GM18520 (cell line): ENCODE results near the gene SYNGR1.

Source experiments
- ATAC-seq: cut with Tn5 transposase; IDR thresholded peaks from one replicate; pipeline ENCODE4 v1.9.1; 2021; ENCODE audit not compliant: unreplicated experiment

The SYNGR1 gene

DNA sequence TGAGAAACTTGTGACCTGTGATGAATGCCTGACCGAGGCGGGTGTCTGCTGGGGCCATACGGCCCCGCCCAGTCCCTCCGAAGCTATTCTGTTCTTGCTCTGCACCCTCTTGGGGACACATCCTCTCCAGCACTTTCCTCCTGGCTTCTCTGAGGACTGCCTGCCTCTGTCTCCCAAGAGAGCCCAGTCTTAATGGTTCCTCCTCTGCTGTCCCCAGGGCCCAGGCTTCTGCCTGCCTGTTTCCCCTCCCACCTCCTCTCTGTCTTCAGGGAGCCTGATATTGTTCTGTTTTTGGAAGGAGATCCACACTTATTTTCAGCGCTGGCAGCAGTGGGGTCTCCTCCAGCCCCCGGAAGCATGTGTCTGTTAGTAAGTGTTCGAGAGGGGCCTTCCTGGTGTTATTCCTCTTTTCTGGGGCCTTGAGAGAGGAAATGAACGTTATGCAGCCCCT lies 18.7 kb downstream of the SYNGR1 start:
- ATAC-seq = no peak

DNA sequence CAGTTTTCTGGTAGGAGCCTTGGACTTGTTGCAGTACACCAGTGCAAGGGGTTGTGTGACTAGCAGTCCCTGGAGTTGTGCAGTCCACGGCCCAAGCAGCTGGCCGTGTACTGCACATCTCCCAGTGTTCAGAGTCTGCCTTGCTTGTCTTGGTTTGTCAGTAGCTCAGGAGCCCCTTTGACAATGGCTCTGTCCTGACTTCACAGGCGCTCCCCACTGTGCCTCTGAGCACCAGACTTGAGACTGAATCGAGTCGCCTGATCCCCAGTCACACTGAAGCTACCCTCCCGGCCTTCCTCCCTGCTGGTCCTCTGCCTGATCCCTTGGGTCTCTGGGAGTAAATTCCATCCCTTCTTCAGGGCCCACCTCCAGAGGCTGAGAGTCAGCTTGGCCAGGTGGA lies 19.4 kb downstream of the SYNGR1 start:
- no peak for ATAC-seq

DNA sequence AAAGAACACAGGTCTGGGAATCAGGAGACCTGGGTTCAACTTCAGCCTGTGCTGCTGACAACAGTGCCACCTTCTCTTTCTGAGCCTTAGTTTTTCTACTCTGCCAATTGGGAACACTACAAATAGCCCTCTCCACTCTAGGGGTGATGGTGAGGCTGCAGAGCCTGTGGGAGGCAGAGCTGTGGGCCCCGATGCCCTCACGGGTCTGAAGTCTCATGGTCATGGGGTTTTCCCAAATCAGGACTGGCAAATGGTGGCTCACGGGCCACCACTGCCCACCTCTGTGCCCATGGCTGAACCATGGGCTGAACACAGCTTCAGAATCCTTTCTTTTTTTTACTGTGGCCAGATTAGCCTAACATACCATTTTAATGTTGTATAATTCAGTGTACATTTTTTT lies 19.8 kb downstream of the SYNGR1 start:
- no peak for ATAC-seq

DNA sequence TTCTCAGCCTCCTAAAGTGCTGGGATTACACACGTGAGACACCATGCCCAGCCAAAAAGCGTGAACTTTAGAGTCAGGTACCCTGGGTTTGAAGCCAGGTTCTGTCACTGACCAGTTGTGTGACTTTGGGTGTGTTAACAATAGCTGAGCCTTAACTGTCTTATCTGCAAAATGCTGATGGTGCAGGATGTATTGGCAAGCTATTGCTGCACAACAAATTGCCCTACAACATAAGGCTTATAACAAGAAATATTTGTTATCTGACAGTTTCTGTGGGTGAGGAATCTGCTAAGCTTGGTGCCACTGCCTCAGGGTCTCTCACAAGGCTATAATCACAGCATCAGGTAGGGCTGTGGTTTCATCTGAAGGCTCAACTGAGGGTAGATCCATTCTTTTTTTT lies 21.9 kb downstream of the SYNGR1 start:
- ATAC-seq = no peak

DNA sequence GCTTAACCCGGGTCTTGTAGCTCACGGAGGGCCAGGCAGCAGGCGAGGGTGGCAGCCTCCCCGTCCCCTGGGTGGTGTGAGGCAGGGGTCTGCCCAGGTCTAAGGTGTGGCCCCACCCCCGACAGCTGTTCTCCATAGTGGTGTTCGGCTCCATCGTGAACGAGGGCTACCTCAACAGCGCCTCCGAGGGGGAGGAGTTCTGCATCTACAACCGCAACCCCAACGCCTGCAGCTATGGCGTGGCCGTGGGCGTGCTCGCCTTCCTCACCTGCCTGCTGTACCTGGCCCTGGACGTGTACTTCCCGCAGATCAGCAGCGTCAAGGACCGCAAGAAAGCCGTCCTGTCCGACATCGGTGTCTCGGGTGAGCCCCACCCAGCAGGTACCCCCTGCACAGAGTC lies 24.4 kb downstream of the SYNGR1 start:
- no peak for ATAC-seq

DNA sequence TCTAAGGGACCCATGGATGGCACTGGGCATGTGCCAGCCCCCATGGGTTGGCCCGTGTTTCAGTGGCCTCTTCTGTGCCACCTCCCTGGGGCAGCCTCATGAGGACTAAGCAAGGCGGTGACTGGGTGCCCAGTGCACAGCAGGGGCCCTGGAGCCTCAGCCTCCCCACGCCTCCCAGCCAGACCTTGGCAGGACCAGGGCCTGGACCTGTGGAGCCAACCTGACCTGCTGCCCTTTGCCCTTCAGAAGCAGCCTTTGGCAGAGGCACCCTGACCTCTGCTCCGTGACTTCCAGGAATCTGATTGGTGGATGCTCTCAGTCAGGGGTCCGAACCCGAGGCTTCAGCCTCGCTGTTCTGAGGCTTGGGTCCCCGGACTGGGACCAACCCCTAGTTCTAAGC lies 25.0 kb downstream of the SYNGR1 start:
- no peak for ATAC-seq

DNA sequence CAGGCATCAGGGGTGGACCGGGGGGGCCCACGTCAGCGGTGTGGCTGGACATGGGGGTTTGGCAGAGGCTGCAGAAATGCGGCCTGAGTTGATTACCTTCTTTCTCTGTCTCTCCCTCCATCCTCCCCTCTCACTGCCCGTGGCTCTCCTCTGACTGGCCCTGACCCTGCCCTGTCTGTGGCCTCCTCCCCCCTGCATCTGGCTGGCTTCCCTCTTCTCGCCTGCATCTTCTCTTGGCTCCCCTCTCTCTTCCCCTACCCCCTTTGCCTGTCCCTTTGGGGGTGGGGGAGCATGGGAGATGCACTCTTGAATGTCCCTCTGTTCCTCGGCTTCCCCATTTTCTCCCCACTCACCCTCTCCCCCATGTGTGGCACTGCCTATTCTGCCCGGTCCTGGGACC lies 25.9 kb downstream of the SYNGR1 start:
- no peak for ATAC-seq

DNA sequence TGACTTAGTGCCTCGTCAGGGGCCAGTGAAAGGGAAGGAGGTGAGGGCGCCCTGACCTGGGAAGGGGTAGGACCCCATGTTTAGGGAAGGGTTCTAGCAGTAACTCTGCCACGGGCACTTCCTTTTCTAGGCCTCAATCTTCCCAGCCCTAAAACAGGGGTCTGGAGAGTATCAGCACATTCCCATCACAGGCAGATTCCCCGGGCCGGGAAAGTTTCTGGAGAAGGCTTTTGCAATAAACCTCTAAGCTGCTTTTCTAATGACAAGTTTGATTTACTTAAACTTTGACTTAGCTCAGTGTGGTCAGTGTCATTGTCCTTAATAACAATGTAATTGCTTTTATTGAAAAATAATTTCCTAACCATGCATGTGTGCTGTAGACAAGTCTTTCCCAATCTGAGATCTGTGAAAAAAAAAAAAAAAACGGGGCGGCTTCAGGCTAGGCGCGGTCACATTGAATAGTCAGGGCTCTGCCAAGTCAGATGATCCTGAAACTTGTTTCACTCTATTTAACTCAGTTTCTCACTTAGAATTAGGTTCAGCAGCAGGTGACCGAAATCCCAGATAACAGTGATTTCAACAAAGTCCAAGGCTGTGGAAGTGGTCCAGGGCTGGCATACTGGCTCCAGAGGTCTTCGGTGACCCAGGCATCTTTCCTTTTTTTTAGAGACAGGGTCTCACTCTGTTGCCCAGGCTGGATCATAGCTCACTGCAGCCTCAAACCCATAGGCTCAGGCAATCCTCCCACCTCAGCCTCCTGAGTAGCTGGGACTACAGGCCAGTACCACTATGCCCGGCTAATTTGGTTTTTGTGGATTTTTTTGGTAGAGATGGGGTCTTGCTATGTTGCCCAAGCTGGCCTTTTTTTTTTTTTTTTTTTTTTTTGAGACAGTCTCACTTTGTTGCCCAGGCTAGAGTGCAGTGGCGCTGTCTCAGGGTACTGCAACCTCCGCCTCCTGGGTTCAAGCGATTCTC lies 30.3 kb downstream of the SYNGR1 start:
- ATAC-seq = no peak

DNA sequence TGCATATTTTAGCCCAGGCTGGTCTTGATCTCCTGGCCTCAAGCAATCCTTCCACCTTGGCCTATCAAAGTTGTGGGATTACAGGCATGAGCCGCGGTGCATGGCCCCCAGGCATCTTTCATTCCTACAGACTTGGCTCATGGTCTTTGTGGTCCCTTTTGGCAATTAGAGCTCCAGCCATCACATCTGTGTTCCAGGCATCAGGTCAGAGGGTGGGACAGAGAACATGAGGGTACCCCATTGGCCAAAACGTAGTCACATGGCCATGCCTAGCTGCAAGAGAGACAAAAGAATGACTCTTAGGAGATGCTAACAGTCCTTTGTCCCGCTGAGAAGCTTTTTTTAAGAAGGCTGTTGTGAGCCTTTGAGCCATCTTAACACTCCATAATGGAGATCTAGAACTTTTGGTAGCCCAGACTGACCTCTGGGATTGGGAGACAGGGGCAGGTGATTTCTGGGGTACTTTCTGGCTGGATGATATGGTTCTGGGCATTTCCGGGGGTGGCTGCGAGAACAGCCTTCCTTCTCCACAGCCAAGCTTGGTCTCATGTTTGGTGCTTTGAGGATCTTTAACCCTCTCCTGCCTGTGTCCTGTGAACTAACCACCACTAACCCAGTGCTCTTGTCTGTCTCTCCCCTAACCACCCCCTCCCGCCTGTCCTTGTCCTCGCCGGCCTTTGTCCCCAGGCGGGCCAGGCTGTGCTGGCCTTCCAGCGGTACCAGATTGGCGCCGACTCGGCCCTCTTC lies 31.4 kb downstream of the SYNGR1 start:
- no peak for ATAC-seq

DNA sequence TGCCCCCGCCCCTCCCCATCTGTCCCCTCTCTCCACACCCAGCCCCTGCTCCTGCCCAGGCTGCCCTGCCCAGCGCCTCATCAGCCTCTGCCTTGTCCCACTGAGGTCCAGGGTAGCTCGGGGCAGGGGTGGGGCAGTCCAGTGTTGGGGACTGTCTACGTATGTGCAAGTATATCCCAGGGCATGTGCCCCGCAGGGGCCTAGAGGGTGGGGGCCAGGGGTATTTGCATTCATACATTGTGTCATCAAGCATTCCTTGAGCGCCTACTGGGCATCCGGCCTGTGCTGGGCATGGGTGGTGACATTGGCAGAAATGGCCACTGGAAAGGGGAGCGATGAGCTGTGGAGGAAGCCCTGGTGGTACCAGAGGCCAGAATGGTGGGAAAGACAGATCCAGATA lies 32.1 kb downstream of the SYNGR1 start:
- ATAC-seq = no peak

DNA sequence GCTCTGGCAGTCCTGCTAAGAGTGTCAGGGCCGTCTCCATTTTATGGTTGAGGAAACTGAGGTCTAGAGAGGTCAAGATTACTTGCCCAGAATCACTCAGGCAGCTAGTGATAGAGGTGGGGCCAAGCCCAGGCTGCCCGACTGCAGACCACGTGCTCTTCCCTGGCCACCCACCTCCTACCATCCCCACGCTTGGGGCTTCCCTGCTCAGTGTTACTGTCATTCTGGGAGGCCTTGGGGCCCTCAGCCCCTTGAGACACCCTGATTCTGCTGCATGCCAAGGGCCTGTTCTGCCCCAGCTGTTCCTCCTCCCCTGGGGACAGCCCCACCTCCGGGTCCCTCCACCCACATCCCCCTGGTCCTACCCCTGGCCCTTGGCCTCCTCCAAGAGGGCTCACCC lies 32.6 kb downstream of the SYNGR1 start:
- ATAC-seq = no peak

DNA sequence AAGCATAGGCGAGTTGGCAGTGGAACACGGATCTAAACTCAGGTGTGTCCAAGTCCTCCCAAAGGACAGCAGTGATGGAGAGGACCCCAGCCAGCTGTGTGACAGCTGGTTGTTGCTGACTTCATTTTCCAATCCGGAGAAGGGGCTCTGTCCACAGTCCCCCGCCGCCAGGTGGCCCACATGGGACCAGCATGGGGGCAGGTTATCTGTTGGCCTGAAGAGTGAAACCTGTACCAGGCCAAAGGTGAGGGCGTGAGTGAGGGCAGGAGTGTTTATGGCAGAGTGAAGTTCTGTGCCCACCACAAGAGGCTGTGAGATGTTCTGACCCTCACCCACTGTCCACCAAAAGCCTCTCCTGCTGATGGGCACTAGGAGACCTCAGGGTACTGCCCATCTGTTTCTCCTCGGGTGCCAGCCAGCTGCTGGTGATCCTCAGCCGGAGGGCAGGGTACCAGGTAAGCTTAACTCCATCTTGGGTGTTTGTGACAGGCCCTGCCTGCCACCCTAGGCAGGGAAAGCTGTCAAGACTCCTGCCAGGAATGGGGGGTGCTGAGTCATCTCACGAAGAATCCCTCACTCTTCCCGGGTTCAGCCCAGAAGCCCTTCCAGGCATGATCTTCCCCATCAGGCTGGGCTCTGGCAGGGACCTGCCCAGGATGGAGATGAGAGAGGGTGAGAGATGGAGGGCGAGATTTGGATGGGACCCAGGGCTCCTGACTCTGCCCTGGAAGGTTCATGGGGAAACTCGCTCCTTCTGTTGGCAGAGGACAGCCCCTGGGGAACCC lies 34.2 kb downstream of the SYNGR1 start:
- ATAC-seq = no peak

DNA sequence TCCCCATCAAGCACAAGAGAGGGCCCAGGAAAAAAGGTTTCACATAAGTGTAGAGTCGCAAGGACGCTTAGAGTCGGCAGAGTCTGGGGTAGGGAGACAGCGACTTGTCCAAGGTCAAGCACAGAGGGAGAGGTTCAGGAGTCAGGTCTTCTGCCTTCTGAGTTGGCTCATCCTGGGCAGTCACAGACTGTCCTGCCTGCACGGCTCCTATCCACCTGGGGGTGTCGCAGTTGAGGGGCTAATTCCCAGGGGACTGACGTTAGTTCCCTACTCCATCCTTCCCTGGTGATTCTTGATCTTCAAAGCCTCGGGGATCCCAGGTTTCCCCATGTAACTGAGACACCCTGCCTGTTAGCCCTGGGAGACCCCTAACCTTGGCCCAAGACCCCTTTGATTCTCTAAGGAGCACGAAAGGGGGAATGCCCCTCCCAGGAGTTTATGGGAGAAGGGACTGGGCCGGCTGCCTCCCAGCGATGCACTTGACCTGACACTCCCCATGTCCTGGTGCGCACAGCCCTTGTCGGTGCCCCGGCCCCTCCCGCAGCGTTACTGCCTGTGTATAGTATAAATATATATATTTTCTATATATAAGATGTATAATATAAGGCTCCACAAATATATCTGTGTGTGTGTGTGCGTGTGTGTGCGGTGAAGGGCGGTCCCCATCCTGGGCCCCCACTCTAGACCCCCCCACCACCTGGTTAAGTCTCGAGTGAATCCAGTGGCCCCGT lies 35.1 kb downstream of the SYNGR1 start:
- ATAC-seq = no peak

DNA sequence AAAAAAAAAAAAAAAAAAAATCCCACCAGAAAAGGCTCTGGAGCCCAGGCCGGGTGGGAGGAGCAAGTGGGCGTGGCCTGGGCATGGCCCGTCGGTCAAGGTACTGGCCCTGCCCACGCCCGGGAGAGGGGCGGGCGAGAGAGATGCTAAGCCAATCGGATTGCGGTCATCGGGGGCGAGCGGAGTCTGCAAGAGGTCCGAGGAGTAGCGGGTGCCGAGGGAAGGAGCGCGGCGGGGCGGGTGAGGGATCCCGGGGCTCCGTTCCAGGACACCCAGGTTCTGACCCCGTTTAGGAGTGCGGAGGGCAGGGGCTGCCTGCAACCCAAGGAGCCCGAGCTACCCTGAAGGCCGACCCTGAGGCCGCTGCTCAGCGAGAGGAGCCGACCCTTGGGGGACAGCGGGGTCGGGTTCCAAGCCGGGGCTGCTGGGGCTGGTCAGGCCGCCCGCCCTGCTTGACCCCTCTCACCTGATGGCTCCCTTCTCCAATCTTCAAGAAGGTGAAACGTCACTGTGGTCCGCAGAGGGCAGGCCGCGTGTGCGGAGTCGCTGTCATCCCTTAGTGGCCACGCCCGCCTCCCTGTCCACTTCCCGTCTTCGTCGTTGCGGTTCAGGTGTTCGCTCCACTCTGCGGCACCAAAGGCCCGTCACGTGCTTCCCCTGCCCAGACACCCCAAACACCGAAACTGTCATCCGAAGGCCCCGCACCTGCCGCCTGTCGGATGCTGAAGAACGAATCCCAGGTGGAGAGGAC lies 38.6 kb downstream of the SYNGR1 start:
- ATAC-seq = no peak

DNA sequence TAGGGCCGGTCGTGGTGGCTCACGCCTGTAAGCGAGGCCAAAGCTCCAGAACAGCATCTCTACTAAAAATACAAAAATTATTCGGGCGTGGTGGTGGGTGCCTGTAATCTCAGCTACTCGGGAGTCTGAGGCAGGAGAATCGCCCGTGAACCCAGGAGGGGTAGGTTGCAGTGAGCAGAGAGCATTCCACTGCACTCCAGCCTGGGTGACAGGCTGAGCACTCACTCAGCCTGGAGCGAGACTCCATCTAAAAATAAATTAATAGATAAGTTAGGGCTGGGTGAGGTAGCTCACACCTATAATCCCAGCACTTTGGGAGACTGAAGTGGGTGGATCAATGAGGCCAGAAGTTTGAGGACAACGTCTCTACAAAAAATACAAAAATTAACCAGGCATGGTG lies 39.6 kb downstream of the SYNGR1 start:
- no peak for ATAC-seq

DNA sequence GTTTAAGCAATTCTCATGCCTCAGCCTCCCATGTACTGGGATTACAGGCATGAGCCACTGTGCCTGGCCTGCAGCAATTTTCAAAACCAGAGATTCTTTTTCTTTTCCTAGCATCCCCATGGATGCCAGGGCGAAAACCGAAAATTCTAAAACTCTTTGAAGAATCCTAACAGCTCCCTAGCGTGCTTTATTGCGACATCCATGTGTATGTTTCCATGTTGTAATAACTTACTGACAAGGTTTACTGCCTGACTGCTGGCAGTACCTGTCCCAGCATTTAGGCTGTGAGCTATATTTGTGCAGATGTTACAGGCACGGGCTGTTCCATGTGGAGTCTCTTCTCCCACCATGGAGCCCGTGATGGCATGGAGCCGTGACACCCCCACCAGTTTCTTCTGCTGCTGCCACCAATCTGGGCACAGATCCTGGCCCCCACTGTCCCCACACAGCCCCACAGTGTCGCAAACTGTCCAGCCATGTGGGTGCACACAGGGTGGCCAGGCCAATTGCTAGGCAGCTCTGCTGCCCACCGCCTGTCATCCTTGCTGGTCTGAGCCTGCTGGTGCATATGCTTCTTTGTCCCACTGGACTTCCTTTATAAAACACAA lies 42.7 kb downstream of the SYNGR1 start:
- ATAC-seq = no peak

DNA sequence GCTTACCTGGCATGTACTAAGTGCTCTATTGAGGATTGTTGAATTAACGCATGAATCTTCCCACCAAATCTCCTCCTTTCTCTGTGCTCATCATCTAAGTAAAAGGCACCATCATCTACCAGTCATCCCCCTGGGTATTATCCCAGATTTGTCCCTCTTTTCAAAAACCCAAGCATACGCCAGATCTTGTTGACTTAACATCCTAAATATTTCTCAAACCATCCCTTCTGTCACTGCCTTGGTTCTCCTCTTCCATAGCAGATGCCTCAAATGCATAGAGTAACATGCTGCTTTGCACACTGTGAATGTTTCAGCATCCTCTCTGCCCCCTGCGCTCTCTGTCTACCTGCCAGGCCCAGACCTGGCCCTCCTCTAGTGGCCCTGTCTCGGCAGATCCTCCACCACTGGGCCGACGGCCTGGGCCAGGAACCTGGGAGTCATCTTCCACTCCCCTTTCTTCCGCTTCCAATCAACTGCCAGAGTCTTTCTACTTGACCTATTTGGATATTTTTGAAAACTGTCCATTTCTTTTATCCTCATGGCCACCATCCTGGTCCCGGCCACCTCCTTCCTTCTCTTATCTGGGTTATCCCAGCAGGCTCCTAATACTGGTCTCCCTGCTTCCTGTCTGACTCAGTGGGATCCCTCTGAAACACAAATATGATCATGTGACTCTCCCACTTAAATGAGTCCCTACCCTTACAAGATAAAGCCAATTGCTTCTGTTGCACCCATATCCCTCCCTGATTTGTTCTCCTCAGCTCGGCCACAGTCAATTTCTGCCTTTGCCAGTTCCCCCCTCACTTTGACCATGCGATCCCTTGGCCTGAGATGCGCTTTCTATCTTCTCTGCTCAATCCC lies 46.4 kb downstream of the SYNGR1 start:
- ATAC-seq = no peak

DNA sequence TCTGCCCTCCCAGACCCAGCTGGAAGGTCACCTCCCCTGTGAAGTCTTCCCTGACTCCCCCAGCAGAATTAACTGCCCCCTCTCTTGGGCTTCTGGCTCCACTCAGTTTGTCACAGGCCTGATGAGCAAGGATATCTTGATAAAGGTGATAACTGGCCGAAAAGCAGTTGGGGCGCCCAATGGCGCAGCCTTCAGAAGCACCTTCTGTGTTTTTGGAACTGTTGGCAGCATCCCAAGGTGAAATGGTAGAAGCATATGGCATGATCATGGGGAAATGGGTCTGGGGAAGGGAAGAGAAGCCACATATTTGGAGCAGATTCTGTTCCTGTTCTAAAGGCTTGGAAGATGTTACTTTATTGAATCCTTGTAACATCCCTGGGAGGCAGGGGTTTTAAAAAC lies 47.0 kb downstream of the SYNGR1 start:
- no peak for ATAC-seq

DNA sequence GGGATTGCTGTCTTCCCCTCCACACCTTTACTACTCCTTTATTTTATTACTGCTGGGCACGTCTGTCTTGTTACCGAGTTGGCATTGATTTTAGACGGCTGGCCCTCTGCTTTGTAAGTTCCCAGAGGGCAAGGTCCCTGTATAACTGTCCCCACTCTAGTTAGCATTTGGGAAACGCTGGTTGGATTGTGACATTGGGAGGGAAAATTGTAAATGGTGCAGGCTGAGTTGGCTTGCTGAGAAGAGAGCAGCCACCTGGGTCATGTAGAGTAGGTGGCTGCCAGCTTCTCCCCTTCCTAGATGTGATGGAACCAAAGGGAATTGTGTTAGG lies 51.5 kb downstream of the SYNGR1 start:
- ATAC-seq = no peak
